NCI-H774 (cell line): ENCODE measurements around the gene FN1.
"Not testable (repeated sequence)": the region's sequence is repeated elsewhere in the genome, so short reads cannot be mapped to it uniquely, and the experiment has no call there.

Experiments
- DNase-seq: peaks from one replicate; lab custom pipeline; 2025; lab: John Stamatoyannopoulos, UW

Gene FN1

GRCh38 chr2:215365184-215365658 lies 70.6 kb downstream of the FN1 start:
- DNase-seq: no peak

- DNase-seq: no peak
Measured at GRCh38 chr2:215364157-215365155, 71.4 kb downstream of the FN1 start.

- no peak for DNase-seq
Measured at GRCh38 chr2:215363461-215364156, 72.3 kb downstream of the FN1 start.

GRCh38 chr2:215363039-215363438 lies 72.8 kb downstream of the FN1 start:
- no peak for DNase-seq

GRCh38 chr2:215362562-215362904 lies 73.3 kb downstream of the FN1 start:
- no peak for DNase-seq

- no peak for DNase-seq
Measured at GRCh38 chr2:215361876-215362561, 73.8 kb downstream of the FN1 start.

GRCh38 chr2:215361211-215361875 lies 74.5 kb downstream of the FN1 start:
- no peak for DNase-seq

- no peak for DNase-seq
Measured at GRCh38 chr2:215360596-215360995, 75.3 kb downstream of the FN1 start.

GRCh38 chr2:215360059-215360458 lies 75.8 kb downstream of the FN1 start:
- not testable (repeated sequence) for DNase-seq

GRCh38 chr2:215359576-215359922 lies 76.3 kb downstream of the FN1 start:
- no peak for DNase-seq

GRCh38 chr2:215358891-215359575 lies 76.8 kb downstream of the FN1 start:
- DNase-seq: no peak

- DNase-seq: no peak
Measured at GRCh38 chr2:215358312-215358845, 77.5 kb downstream of the FN1 start.

GRCh38 chr2:215357660-215358059 lies 78.2 kb downstream of the FN1 start:
- DNase-seq: no peak

GRCh38 chr2:215356948-215357461 lies 78.9 kb downstream of the FN1 start:
- DNase-seq: no peak

- no peak for DNase-seq
Measured at GRCh38 chr2:215356334-215356947, 79.4 kb downstream of the FN1 start.

- no peak for DNase-seq
Measured at GRCh38 chr2:215355801-215356200, 80.1 kb downstream of the FN1 start.

- no peak for DNase-seq
Measured at GRCh38 chr2:215354771-215355695, 80.8 kb downstream of the FN1 start.

- no peak for DNase-seq
Measured at GRCh38 chr2:215352602-215353001, 83.3 kb downstream of the FN1 start.

- no peak for DNase-seq
Measured at GRCh38 chr2:215347878-215348277, 88.0 kb downstream of the FN1 start.
